ENCODE results near the gene ADORA2A.

The ADORA2A gene

DNA sequence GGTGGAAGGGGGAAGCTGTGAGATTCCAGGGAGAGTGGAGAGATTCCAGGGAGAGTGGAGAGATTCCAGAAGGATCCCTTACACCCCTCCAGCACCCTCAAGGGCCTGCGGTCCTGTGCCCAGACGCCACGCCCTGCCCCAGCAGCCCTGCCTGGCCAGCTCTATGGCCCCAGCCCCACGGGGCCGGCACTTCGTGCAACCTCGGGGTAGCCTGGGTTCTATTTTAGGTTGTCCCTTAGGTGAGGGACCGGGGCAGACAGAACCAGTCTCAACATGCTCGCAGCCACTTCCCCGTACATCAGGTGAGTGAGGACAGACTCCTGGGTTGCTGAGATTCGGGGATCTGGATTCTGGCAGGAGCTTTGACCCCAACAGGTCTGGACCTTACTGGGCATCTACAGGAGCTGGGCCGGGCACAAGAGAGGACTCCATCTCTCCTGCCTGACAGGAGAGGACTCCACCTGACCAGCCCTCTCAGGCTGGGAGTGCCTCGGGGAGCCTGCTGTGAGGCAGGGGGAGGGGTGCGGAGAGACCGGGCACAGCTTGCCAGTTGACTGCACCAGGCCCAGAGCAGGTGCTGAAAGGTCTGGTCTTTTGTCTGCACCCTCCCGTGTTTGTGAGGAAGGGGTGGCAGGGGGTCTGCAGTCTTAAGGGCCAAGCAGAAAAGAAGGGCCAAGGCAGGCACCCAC, 8.5 kb upstream of the ADORA2A start:
- DNase-seq (ENCODE audit: low read depth, low spot score): no peak

DNA sequence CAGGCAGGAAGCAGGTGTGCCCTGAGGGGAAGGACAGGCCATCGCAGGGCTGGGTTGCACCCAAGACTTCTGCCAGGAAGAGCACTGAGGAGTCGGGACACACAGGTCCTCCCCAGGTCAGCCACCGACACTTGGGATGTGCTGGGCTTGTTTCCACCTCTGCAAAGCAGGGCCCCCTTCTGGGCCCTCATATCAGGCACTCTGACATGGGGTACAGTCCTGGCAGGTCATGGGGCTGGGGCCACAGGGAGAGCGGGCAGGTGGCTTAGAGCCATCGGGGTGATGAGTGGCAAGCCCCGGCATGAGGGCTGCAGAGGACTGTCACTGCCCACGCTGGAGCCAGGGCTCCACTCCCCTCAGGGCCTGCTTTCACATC, 7.9 kb upstream of the ADORA2A start:
- DNase-seq (ENCODE audit: low read depth, low spot score): no peak

DNA sequence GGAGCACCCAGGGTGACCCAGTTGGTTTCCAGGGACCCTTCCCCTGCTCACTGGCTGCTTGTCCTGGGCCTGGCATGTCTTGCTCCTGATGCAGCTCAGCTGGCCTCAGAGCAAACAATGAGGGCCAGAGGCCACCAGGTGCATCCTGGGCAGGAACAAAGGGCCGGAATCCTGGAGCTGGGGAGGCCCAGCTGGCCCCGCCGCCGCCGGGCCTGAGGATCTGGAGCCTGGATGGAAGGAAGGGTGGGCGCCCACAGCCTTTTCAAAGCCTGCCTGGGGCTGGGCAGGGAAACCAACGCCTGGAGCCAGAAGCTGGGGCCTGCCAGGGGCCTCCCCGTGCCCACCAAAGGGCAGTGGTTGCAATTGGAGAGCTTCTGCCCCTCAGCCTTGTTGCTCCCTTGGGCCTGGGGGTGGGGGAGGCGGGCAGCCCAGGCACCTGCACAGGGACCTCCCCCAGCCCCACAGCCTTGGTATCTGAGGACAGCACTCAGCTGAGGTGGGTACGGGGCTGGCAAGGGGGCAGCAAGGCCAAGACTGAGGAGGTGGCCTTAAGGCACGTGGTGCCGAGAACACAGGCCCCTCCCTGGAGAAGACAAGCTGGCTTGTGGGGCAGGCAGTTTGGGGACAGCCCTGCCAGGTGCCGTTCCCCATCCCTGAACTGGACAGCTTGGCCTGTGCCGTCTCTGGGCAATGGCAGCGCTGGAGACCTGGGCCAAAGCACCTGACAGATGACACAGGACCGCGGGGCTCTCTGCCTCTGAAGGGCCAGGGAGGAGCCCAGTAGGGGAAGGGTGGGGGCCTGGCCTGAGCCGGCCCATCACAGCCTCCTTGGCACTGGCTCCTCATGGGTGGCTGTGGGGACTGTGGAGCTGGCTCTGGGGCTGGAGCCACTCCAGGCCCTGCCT, 7.1 kb upstream of the ADORA2A start:
- DNase-seq (ENCODE audit: low read depth, low spot score): no peak

DNA sequence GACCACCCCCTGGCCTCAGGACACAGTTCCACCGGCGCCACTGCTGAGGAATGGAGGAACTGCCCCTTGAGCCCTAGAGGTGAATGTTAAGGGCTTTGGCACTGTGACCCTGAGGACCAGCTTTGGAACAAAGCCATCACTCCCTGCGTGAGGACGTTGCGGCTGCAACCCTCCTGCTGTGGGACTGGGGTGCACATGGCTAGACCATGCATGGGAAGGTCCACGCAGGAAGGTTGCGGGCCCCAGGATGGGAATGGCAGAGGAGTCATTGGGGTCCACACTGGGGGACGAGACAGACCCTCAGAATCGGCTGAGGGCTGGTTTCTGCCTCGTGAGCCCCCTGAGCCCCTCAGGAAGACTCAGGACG, 6.4 kb upstream of the ADORA2A start:
- no peak for DNase-seq (ENCODE audit: low read depth, low spot score)

DNA sequence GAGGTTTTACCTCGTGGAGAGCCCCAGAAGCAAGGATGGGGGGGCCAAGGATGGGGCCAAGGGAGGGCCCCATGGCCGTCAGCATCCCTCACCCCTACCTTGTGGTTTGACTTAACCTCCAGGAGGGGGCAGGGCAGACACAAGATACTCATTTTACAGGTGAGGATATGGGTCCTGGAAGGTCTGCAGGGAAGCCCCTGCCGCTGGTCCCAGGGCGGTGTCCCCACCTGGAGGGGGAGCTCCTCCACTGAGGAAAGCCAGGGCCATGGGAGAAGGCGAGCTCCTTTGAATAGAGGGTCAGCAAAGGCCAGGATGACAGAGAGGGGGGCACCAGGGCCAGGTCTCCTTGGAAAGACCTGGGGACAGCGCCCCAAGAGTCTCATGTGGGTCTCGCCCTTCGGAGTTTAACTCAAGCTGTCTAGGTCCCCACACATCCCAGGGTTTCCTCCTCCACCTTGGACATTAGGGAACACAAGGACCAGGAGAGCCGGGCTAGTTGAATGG, 5.9 kb upstream of the ADORA2A start:
- DNase-seq (ENCODE audit: low read depth, low spot score): peak; percentile 73

DNA sequence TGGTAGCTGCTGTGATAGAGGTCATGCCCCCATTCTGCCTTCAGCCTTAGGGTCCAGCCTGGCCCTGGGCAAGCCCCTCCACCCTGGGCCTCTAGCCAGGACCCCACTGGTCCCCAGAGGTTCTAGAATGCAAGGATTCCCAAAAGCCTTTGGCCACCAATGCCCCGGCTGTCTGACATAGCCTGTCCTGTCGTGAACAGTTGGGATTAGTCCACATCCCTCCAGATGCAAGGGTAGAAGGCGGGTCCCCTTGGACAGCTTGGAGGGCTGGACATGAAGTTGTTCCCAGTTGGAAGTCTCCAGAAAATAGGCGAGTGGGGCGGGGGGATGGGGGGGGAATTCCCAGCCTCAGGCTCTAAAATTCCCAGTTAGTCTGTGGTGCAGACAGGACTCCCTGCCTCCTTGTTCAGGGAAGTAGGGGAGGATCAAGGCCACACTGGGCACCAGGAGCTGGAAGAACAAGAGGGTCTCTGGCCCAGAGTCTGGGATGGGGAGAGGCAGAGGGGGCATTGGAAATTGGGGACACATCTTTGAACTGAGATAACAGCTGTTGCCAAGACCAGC, 5.2 kb upstream of the ADORA2A start:
- no peak for DNase-seq (ENCODE audit: low read depth, low spot score)

DNA sequence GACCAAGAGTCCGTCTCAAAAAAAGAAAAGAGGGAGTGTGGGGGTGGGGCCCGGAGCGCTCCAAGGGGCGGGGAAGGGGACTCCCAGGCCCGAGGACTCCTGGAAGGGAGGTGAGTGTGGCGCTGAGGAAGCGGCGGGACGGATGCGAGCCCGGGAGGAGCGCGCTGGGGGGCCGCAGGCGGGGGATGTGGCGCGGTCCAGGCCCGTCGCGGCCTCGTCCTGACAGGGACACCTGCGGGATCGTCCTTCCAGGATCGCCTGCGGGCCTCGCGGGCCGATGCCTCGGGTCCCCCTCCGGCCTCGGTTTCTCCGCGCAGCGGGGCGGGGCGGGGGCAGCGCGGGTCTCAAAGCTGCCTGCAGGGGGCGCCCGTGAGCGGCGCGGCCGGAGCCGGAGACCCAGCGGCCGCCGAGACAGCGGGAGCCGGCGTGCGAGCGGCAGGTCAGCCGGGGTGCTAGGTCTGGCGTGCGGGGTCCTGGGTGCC, 3.8 kb upstream of the ADORA2A start:
- no peak for DNase-seq (ENCODE audit: low read depth, low spot score)

DNA sequence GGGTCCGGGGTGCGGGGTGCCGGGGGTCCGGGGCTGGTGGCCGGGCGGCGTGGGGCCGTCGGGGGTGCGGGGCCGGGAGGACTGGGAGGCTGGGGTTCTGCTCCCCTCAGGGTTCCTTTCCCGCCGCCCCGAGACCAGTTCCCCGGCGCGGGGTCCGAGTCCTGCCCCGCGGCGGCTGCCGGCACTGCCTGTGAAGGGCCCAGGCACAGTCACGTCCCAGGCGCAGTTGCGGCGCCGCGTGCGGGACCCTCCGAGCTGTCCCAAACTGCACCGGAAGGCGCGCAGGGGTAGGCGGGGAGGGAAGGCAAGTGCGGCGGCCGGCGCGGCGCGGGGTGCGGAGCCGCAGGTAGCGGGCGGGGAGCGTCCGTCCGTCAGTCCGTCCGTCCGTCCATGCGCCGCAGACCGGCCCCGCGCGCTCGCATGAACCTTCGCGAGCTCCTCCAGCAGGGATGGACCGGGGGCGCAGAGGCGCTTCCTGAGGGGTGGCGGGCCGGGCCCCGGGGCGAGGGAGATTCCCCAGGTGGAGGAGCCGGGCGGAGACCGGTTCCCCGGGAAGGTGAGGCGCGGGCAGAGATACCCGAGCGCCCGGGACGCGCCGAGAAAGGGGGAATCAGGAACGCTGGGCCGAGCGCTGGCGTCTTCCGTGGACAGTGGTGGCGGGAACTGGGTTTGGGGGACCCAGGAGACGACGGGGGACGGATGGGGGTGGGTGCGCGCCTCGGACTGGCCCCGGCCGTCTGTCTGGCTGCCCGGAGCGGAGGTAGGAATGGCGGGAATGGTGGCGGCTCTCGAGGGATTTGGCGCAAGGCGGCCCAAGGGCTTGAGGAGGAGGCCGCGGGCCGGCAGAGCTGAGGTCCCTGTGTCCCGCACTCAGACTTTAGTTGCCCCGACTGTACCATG, 3.1 kb upstream of the ADORA2A start:
- DNase-seq (ENCODE audit: low read depth, low spot score): no peak

DNA sequence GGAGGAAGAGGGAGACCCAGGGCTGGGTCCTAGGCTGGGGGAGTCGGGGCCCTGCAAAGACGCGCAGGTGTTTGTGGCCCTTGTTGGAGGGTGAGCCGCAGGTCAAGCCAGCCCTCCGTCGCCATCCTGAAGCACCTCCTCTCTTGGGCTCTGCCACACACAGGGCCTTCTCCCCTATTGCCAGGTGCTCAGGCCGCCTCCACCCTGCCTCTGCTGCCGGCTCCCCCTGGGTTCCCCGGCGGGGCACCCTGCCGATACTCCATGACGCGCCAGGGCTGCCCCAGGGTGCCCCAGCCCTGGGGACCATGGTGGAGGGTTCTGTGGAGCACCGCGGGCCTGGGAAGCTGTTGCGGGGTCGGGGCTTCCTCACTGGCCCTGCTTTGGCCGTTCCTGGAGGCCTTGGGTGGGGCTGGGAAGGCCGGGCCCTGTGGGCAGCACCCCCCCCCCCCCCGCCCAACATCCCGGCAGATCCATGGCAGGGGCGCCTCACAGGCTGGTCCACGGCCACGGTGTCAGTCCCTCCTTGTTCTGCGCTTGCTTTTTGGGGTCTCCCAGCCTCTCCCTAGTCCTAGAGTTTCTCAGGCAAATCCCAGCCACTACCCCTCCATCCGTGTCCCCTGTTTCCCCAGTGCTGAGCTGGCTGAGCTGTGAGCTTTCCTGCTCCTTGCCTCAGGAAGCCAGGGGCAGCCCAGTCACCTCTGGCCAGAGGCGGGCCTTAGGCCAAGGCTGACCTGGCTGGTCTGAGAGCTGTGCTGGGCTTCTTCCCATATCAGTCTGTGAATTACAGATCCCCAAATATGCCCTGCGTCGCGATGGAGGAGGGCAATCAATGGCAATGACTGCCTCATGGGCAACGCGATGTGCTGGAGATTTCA, 2.3 kb upstream of the ADORA2A start:
- no peak for DNase-seq (ENCODE audit: low read depth, low spot score)

DNA sequence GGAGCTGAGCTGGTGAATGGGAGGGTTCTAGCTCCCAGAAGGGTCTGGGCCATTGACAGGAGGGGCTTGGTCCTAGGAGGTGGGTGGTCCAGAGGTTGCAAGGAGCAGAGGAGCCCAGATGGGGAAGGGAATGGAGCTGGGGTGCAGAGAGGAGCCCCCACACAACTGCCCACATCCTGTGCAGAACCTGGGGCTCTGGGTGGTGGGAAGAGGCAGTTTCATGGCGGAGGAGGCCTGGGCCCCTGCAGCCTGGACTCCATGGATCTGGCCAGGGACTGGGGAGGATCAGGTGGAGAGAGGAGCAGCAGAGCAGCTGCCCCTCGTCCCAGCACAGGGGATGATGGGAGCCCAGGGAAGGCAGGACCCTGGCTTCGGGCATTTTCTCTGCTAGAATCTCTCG, 963 bp upstream of the ADORA2A start:
- no peak for DNase-seq (ENCODE audit: low read depth, low spot score)

DNA sequence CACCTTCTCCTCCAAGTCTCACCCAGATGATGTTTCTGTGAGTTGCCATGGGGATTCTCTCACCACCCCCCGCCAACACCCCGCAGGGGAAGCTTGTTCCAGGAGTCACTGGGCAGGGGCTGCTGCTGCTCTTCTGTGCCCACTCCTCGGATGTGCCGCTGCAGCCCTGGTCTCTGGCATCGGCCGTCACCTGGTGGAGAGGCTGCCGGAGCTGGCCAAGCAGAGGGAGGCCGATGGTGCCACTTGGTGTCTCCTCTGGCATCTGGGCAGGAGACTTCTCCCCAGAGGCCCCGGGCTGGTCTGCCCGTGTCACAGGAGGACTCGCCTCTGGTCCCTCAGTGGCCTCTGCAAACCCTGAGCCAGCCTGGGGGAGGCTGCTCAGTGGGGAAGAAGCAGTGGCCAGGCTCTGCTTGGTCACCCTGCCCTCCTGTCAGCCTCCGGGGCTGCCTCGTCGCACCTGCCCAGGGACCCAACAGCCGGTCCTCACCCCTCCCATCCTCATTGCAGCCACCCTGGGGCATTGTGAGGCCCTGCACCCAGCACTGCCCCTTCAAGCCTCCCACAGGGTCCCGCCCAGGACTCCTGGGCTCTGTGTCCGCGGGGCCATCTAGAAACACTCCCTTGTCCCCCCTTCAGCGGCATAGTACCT, 424 bp upstream of the ADORA2A start:
- no peak for DNase-seq (ENCODE audit: low read depth, low spot score)

DNA sequence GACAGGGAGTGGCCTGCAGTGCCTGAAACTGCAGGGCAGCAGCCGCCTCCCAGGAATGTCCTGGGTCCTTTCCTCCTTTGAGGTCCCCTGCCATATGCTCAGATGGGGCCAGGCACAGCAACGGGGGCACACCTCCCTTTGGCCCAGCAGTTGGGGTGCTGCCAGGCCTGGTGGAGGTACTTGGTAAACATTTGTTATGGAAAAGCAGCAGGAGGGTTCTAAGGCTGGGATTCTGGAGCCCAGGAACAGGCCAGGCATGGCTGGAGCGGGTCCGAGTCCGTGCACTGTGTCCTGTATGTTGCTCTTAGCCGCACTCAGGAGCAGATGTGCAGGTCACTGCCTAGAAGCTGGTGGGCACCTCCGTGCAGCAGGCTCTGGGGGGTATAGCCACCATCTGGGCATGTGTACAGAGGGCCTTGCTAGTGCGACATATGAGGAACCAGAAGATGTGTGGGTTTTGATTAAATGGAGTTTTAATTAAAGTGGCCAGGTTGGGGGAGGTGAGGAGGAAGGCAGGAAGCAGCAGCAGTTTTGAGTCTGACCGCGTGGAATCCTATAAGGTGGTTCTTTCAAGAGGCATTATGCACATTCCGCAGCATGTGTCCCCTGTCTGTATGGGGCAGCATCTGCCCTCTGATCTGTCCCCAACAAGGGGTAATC, 1.5 kb downstream of the ADORA2A start:
- no peak for DNase-seq (ENCODE audit: low read depth, low spot score)

DNA sequence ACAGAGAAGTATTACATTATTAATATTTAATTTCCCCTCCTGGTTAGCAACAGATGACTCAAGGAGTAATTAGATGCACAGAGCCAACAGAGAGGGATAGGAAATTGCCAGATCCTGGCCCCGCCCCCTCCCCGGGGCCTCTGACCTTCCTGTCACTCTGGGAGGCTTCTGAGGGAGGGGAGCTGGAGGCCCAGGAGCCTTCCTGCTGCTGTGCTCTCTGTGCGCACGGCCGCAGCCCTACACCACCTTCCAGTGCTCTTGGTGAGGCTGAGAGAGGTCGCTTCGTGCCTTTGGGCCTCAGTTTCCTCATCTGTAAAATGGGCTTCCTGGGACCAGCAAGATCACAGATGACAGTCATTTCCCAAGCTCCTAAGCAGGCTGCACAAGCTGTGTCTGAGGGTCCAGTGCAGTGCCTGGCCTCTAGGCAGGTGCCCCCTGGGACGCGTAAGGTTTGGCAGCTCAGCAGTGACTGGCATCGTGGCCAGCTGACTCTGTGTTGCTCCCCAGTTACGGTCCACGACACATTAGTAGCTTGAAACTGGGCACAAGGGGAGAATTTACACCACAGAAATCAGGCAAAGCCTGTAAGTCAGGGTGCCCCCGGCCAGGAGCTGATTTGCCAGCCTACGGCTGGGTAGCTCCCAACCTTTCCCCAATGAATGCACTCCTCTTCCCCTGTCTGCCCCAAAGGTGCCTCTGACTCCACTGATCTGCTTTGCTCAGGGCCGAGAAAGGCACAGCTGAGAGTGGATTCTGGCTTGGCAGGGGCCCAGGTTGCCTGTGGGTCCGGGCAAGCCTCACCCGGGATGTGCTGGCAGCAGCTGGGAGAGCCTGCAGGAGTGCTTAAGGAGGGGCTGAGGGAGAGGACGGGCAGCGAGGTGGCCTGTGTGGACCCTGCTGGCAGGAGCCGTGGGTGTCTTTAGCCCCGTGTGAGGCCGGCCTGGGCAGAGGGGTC, 2.3 kb downstream of the ADORA2A start:
- no peak for DNase-seq (ENCODE audit: low read depth, low spot score)

DNA sequence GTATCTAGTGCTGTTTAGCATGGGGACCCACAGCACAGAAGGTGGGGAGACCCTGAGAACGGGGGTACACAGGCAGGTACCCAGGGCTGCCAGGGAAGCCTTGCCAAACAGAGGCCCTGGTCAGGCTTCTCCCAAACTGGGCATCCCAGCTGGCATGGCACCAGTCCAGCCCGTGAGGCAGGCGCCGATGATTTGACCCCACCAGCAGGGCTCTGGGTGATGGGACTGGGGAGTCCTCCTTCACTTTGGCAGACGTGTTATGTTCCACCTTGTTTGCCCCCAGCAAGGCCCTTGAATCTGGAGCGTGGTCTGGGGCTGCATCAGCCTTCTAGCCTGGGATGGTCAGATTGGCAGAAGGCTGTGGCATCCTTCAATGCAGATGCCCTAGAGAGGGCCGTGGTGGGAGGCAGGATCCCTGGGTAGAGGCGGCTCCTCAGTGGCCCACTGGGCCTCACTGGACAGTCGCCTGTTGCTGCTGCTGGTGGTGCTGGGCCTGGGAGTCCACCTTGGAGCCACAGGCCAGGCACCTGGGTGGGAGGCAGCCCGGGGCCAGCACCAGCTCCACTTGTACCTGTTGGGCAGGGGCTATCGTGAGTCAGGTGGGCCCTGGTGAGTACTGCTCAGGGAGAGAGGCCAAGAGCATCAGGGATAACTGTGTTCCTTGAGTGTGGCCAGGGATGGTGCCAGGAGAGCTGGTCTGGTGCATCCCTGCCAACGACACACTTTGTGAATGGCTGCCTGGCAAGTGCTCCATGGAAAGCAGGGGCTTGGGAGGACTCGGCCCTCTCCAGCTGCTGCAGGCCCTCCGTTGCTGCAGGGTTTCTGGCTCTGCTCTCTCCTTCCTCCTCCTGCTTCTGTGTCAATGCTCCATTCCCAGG, 3.3 kb downstream of the ADORA2A start:
- no peak for DNase-seq (ENCODE audit: low read depth, low spot score)

DNA sequence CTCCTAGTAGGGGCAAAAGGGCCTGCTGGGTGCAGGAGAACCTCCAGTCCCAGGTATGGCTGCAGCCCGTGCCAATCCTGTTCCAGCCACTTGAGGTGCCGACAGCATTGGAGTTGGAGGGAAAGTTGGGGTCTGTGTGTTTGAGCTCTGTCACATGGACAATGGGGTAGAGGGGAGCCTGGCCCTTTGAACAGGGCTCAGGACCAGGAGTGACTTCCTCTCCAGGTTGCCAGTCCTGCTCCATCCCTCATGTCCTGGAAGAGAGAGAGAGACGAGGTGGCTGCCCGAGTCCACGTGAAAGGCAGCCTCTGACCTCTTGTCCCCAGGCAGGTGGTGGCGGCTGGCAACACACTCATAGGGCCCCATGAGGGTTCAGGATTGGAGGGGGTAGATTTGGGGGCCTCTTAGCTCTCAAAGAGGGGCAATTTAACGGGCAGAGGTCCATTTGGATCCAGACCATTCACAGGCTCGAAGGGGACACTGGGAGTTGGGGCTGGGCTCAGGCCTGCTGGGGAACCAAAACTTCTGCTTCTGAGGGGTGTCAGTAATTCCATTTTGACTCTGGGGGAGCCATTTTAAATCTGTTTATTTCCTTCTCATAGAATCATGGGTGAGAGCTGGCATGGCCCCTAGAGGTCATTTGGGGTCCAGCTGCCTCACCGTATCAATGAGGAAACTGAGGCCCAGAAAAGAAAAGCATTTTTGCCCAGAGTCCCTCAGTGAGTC, 4.1 kb downstream of the ADORA2A start:
- no peak for DNase-seq (ENCODE audit: low read depth, low spot score)

DNA sequence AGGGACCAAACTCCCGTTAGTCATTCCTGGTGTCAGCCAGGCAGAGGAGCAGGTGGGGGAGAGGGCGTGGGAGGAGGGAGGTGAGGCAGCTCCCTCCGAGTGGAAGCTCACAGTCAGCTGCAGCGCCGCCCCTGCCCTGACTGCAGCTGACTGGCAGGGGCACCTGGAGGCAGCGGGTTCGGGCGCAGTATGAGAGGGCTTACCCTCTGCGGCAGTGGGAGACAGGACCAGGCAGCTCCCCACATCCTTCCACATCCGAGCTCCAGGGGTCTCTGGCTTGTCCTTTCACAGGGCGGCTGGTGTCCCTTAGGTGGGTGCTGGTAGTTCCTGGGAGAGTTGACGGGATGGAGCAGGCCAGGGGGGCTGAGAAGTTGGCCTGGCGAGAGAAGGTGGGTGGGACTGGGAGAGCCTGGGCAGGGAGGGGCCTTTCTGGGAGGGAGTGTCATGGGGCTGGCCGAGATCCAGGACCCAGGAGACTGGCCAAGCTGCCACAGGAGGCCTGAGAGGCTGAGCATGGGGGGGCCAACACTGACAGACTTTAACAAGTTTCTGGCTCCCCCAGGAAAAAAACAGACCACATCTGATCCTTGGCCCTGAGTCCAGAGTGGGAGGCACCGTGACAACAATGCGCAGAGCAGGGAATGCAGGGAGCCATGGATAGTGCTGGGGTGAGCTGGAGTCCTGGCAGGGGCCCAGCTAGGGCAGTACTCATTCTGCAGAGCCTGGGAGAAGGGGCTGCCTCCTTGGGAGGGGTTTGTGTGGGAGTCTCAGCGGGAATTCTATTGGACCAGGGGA, 4.9 kb downstream of the ADORA2A start:
- DNase-seq (ENCODE audit: low read depth, low spot score): no peak

Measured in iPS DF 19.7 (cell line).